Stimulated activated CD4-positive, alpha-beta T cell treated with anti-CD3 and anti-CD28 coated beads, Interleukin-1b, Interleukin-23, amount 100 ng/mL, for 1 hour (primary cell): Measurements from ENCODE around the gene LMNTD2.
"Not testable (repeated sequence)": the region's sequence is repeated elsewhere in the genome, so short reads cannot be mapped to it uniquely, and the experiment has no call there.

ENCODE experiments used
- DNase-seq, 2 donors: peaks; one replicate each; pipeline ENCODE4 v3.0.0-alpha.2; 2020; ENCODE audit warnings: low read depth in 2 of 2

LMNTD2 gene

GRCh38 chr11:587978-588380 lies 27.4 kb upstream of the LMNTD2 start:
- peak; percentile 20 to 23 for DNase-seq

GRCh38 chr11:587546-587945 lies 27.0 kb upstream of the LMNTD2 start:
- DNase-seq, result no peak

GRCh38 chr11:586376-587316 lies 26.1 kb upstream of the LMNTD2 start:
- no peak for DNase-seq

GRCh38 chr11:584287-584686 lies 23.7 kb upstream of the LMNTD2 start:
- no peak for DNase-seq

- no peak for DNase-seq
These were observed 21.2 kb upstream of the LMNTD2 start for GRCh38 chr11:581752-582151.

- no peak for DNase-seq
These were observed 20.8 kb upstream of the LMNTD2 start for GRCh38 chr11:581342-581741.

GRCh38 chr11:579830-580601 lies 19.5 kb upstream of the LMNTD2 start:
- no peak for DNase-seq

- DNase-seq, result no peak
These were observed 17.9 kb upstream of the LMNTD2 start for GRCh38 chr11:578276-579035.

- no peak for DNase-seq
These were observed 17.0 kb upstream of the LMNTD2 start for GRCh38 chr11:577611-577894.

GRCh38 chr11:576811-577610 lies 16.5 kb upstream of the LMNTD2 start:
- DNase-seq, result no peak

- peak; percentile 88 to 95 for DNase-seq
These were observed 15.6 kb upstream of the LMNTD2 start, which contains the start of gene PHRF1 for GRCh38 chr11:575996-576768. TSS of gene PHRF1 (plus strand) at chr11:576470. CDS start at chr11:581513, 5,043 bp downstream.

- no peak for DNase-seq
These were observed 14.9 kb upstream of the LMNTD2 start for GRCh38 chr11:575313-575995.

GRCh38 chr11:574632-575312 lies 14.2 kb upstream of the LMNTD2 start:
- DNase-seq, result no peak

- DNase-seq, result not testable (repeated sequence)
These were observed 13.6 kb upstream of the LMNTD2 start for GRCh38 chr11:574031-574570.

GRCh38 chr11:573146-573759 lies 12.7 kb upstream of the LMNTD2 start:
- DNase-seq, result no peak

GRCh38 chr11:571802-572185 lies 11.3 kb upstream of the LMNTD2 start:
- DNase-seq, result no peak

GRCh38 chr11:569158-569885 lies 8.8 kb upstream of the LMNTD2 start:
- DNase-seq, result no peak
